Measurements from ENCODE around the gene ARHGEF25.
"Not testable (repeated sequence)": the region's sequence is repeated elsewhere in the genome, so short reads cannot be mapped to it uniquely, and the experiment has no call there.

The ARHGEF25 gene

GRCh38 chr12:57640175-57641042, 29.2 kb downstream of the ARHGEF25 start:
- TF ChIP-seq CTCF (IDR thresholded peaks at IDR 0.05; ENCODE audit: extremely low read depth, missing control alignments) = no peak
- no peak for DNase-seq (ENCODE audit: low spot score)

- no peak for TF ChIP-seq CTCF (IDR thresholded peaks at IDR 0.05; ENCODE audit: extremely low read depth, missing control alignments)
- no peak for DNase-seq (ENCODE audit: low spot score)
Observed at GRCh38 chr12:57641699-57642442, 30.6 kb downstream of the ARHGEF25 start.

GRCh38 chr12:57645990-57646658, 34.9 kb downstream of the ARHGEF25 start:
- not testable (repeated sequence) for DNase-seq (ENCODE audit: low spot score)

GRCh38 chr12:57646659-57647049, 35.4 kb downstream of the ARHGEF25 start:
- not testable (repeated sequence) for DNase-seq (ENCODE audit: low spot score)

GRCh38 chr12:57654042-57654441, 42.8 kb downstream of the ARHGEF25 start:
- TF ChIP-seq CTCF (IDR thresholded peaks at IDR 0.05; ENCODE audit: extremely low read depth, missing control alignments) = no peak

GRCh38 chr12:57655541-57656240, 44.5 kb downstream of the ARHGEF25 start:
- DNase-seq (ENCODE audit: low spot score) = no peak

More at GRCh38 chr12:57654042-57654441, 42.8 kb downstream of the ARHGEF25 start:
- no peak for DNase-seq (ENCODE audit: low spot score)

GRCh38 chr12:57656408-57656807, 45.2 kb downstream of the ARHGEF25 start:
- DNase-seq (ENCODE audit: low spot score) = not testable (repeated sequence)

More at GRCh38 chr12:57655541-57656240, 44.5 kb downstream of the ARHGEF25 start:
- no peak for TF ChIP-seq CTCF (IDR thresholded peaks at IDR 0.05; ENCODE audit: extremely low read depth, missing control alignments)

- no peak for TF ChIP-seq CTCF (IDR thresholded peaks at IDR 0.05; ENCODE audit: extremely low read depth, missing control alignments)
- DNase-seq (ENCODE audit: low spot score) = no peak
Observed at GRCh38 chr12:57657744-57658143, 46.5 kb downstream of the ARHGEF25 start.

All from GM20000 (cell line).